DMS53 (cell line): ENCODE data around the gene BACH2.
"Not testable (repeated sequence)": the region's sequence is repeated elsewhere in the genome, so short reads cannot be mapped to it uniquely, and the experiment has no call there.

Source experiments
- DNase-seq: peaks from one replicate; lab custom pipeline; 2025; lab: John Stamatoyannopoulos, UW

The BACH2 gene

GRCh38 chr6:89993411-89993810, 303.2 kb downstream of the BACH2 start:
- DNase-seq, result no peak

- no peak for DNase-seq
These were observed 303.8 kb downstream of the BACH2 start for GRCh38 chr6:89992818-89993217.

GRCh38 chr6:89989742-89990141, 306.9 kb downstream of the BACH2 start:
- DNase-seq, result no peak

GRCh38 chr6:89987830-89988229, 308.8 kb downstream of the BACH2 start:
- peak; percentile 4 for DNase-seq

- DNase-seq, result no peak
These were observed 309.5 kb downstream of the BACH2 start for GRCh38 chr6:89987140-89987539.

GRCh38 chr6:89986650-89987074, 310.0 kb downstream of the BACH2 start:
- no peak for DNase-seq

GRCh38 chr6:89985751-89986493, 310.7 kb downstream of the BACH2 start:
- DNase-seq, result no peak

GRCh38 chr6:89984926-89985750, 311.5 kb downstream of the BACH2 start:
- no peak for DNase-seq

GRCh38 chr6:89980353-89980752, 316.3 kb downstream of the BACH2 start:
- DNase-seq, result no peak

- no peak for DNase-seq
These were observed 317.0 kb downstream of the BACH2 start for GRCh38 chr6:89979481-89980119.

- DNase-seq, result no peak
These were observed 317.9 kb downstream of the BACH2 start for GRCh38 chr6:89978749-89979145.

GRCh38 chr6:89977808-89978748, 318.6 kb downstream of the BACH2 start:
- DNase-seq, result no peak

GRCh38 chr6:89976694-89977020, 320.0 kb downstream of the BACH2 start:
- no peak for DNase-seq

- DNase-seq, result no peak
These were observed 320.5 kb downstream of the BACH2 start for GRCh38 chr6:89975991-89976693.

GRCh38 chr6:89975366-89975765, 321.3 kb downstream of the BACH2 start:
- DNase-seq, result no peak

- DNase-seq, result peak; percentile 31
These were observed 321.8 kb downstream of the BACH2 start for GRCh38 chr6:89974834-89975233.

GRCh38 chr6:89972025-89972381, 324.6 kb downstream of the BACH2 start:
- DNase-seq, result no peak

GRCh38 chr6:89971338-89972024, 325.2 kb downstream of the BACH2 start:
- DNase-seq, result not testable (repeated sequence)

- DNase-seq, result peak; percentile 79
These were observed 325.9 kb downstream of the BACH2 start for GRCh38 chr6:89970609-89971337.

- DNase-seq, result peak; percentile 11
These were observed 326.6 kb downstream of the BACH2 start for GRCh38 chr6:89970072-89970471.
